WERI-Rb-1 (cell line): ENCODE measurements around the gene IRX3.

Experiments
- DNase-seq: peaks from one replicate; pipeline ENCODE4 v3.0.0-alpha.2; 2020
- H3K27ac ChIP-seq: fragments of 250-450 bp; sonication (Bioruptor Pico); 2 replicates; pipeline ENCODE4 v1.5.1; 2020; ENCODE audit warnings: mild to moderate bottlenecking, moderate library complexity
- H3K27me3 ChIP-seq: fragments of 250-450 bp; sonication (Bioruptor Pico); 2 replicates; pipeline ENCODE4 v1.5.1; 2021; ENCODE audit warnings: mild to moderate bottlenecking, low read depth, moderate library complexity; ENCODE audit not compliant: insufficient read depth, severe bottlenecking
- H3K36me3 ChIP-seq: fragments of 250-450 bp; sonication (Bioruptor Pico); 2 replicates; pipeline ENCODE4 v1.5.1; 2020; ENCODE audit warnings: mild to moderate bottlenecking, moderate library complexity
- H3K4me3 ChIP-seq: 2 replicates; pipeline ENCODE4 v1.5.1; 2011; ENCODE audit warnings: low read depth, mild to moderate bottlenecking, control low read depth, low read length
- H3K9me3 ChIP-seq: fragments of 250-450 bp; sonication (Bioruptor Pico); 2 replicates; pipeline ENCODE4 v1.5.1; 2021; ENCODE audit warnings: mild to moderate bottlenecking, moderate library complexity; ENCODE audit not compliant: severe bottlenecking
- CTCF ChIP-seq: IDR thresholded peaks from 2 replicates; pipeline ENCODE4 v1.5.1; 2011; ENCODE audit warnings: low read depth, mild to moderate bottlenecking, control low read depth, inconsistent platforms, low read length

IRX3 gene

GRCh38 chr16:54245788-54246453 lies 40.7 kb downstream of the IRX3 start:
- no peaks in the 10 kb centered on the region for H3K9me3 ChIP-seq
- no peak for TF ChIP-seq CTCF
- H3K27me3 ChIP-seq, result no peaks in the 10 kb centered on the region
- no peak for DNase-seq
- no peaks in the 10 kb centered on the region for H3K36me3 ChIP-seq
- H3K4me3 ChIP-seq, result no peak overlapping the region
- no peak overlapping the region for H3K27ac ChIP-seq

- Histone ChIP-seq H3K27ac (no peak overlapping the region), H3K27me3 (no peaks in the 10 kb centered on the region), H3K4me3 (no peak overlapping the region), H3K9me3 (no peaks in the 10 kb centered on the region), H3K36me3 (no peaks in the 10 kb centered on the region)
- peak; percentile 62 for TF ChIP-seq CTCF
- peak; percentile 78 for DNase-seq
These were observed 42.3 kb downstream of the IRX3 start for GRCh38 chr16:54244061-54244886.

DNA sequence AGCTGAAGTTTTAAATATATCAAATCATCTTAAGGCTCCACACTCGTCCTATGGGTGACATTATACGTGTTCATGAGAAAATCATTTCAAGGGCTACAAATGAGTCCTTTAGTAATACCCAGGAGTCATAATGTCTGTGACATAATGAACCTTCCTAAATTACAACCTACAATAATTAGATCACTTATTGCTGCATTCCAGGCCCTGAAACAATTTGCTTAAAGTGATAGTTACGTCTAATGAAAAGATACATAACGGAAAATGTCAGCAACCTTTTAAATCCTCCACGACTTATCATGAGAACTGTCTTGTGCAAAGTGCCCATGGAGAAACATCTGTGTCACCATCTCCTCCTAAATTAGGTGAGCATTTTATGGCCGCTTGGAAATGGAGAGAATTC lies 43.4 kb downstream of the IRX3 start:
- no peak for TF ChIP-seq CTCF
- H3K36me3 ChIP-seq, result no peaks in the 10 kb centered on the region
- H3K27me3 ChIP-seq, result no peaks in the 10 kb centered on the region
- no peak overlapping the region for H3K27ac ChIP-seq
- H3K9me3 ChIP-seq, result no peaks in the 10 kb centered on the region
- H3K4me3 ChIP-seq, result no peak overlapping the region
- DNase-seq, result no peak

DNA sequence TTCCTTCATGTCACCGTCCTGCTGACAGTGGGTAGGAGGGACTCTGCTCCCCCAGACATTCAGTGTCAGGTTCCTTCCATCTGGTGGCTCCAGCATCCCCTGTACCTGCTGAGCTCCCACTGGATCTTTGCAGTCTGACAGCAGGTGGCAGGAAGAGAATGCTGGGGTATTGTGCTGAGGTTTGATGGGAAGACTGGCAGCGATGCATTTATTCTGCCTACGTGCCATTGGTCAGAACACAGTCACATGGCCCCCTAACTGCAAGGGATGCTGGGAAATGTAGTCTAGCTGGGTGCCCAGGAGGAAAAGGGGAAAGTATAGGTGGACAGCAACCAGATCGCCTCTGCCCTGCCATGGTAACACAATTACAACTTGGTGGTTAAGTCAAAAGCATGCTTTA lies 44.4 kb downstream of the IRX3 start:
- Histone ChIP-seq H3K27ac (no peak overlapping the region), H3K9me3 (no peaks in the 10 kb centered on the region), H3K36me3 (no peaks in the 10 kb centered on the region), H3K4me3 (no peak overlapping the region), H3K27me3 (no peaks in the 10 kb centered on the region)
- DNase-seq, result no peak
- no peak for TF ChIP-seq CTCF

- no peak overlapping the region for H3K4me3 ChIP-seq
- H3K27me3 ChIP-seq, result no peaks in the 10 kb centered on the region
- H3K27ac ChIP-seq, result no peak overlapping the region
- H3K9me3 ChIP-seq, result no peaks in the 10 kb centered on the region
- DNase-seq, result no peak
- H3K36me3 ChIP-seq, result no peaks in the 10 kb centered on the region
- no peak for TF ChIP-seq CTCF
These were observed 45.1 kb downstream of the IRX3 start for GRCh38 chr16:54241525-54241924.
